Right atrium auricular region (tissue), 2 donors: ENCODE data around the gene NARF. TPM values are rescaled to one million over a fixed set of nuclear protein-coding genes. Genes with fewer than 3 reads are reported as not detected.

Source experiments
- DNase-seq: peaks from one replicate; pipeline ENCODE4 v3.0.0-alpha.2; 2019; ENCODE audit warnings: low spot score
- H3K27ac ChIP-seq, 2 donors: fragments of 200-600 bp; sonication (generic); 1 replicate in 1 of 2; 2 replicates in 1 of 2; pipeline ENCODE4 v1.5.1; 2016 to 2019
- H3K27me3 ChIP-seq, 2 donors: fragments of 200-600 bp; sonication (generic); one replicate each; pipeline versions ENCODE4 v1.5.1 to v1.6.0; 2017 to 2019
- H3K36me3 ChIP-seq: fragments of 200-600 bp; sonication (generic); one replicate; pipeline ENCODE4 v1.5.1; 2016
- H3K4me1 ChIP-seq, 2 donors: fragments of 200-600 bp; sonication (generic); one replicate each; pipeline versions ENCODE4 v1.5.1 to v1.6.0; 2017 to 2019
- H3K4me3 ChIP-seq, 2 donors: fragments of 200-600 bp; sonication (generic); 1 replicate in 1 of 2; 2 replicates in 1 of 2; pipeline ENCODE4 v1.5.1; 2017 to 2019; ENCODE audit warnings: mild to moderate bottlenecking in 1 of 2, moderate library complexity in 1 of 2
- H3K9me3 ChIP-seq, 2 donors: fragments of 200-600 bp; sonication (generic); one replicate each; pipeline ENCODE4 v1.5.1; 2019
- total RNA-seq, 2 donors: library from RNA; depleted of rRNA; stranded (reverse); fragments of >200 nt; gene quantifications; one replicate each; pipeline ENCODE4 v1.1.0, GENCODE V29; 2016
- TF ChIP-seq, protein P1 (sequence below), 2 donors: fragments of 200-600 bp; sonication (generic); IDR thresholded peaks; one replicate each; pipeline ENCODE4 v1.5.1; 2019; ENCODE audit warnings: antibody characterized with exemption in 2 of 2

Gene NARF
- total RNA-seq, 2 donors from 2014 or later, result 51.4 to 54.8 TPM

DNA sequence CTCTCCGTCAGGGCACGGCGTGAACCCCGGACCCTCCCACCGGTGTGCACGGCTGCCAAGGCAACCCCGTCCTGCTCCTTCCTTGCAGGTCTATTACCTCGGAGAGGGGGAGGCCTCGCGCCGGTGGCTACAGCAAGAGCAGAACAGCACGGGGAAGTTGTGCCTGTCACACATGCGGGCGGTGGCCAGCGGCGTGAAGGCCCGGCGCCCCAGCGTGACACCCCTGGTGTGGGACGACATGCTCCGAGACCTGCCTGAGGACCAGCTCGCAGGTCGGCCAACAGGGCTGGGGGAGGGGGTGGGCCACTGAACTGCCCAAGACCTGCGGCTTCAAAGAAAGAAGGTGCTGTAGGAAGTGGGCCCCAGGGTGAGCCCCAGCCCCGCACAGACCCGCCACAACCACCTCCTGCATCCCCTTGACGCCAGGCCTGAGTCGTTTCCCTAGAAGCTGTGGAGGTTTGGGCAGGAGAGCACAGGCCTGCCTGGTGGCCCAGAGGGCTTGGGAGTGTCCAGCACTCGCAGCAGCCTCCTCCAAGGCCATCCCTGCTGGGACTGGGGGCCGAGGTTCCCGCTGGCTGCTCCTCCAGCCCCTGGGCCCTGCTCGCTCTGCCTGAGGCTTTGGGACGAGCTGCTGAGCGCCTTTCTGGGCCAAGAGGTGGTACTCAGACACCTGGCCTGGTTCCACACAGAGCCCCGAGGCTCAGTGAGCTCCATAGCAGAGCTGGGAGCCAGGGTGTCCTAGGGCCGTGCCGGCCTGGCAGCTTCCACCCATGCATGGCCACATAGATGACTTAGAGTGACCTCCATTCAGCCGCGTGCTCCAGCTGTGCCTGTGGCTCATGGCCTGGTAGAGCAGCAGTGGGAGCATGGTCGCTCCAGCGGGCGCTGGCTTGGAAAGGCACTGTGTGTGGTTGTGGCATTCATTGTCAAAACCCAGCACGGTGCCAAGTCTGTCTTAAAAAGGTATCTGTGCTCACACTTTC lies 22.6 kb upstream of the NARF start:
- no peak overlapping the region for H3K4me3 ChIP-seq
- H3K9me3 ChIP-seq, result no peaks in the 10 kb centered on the region
- H3K27ac ChIP-seq, result no peak overlapping the region
- DNase-seq, result no peak
- TF ChIP-seq, protein P1, sequence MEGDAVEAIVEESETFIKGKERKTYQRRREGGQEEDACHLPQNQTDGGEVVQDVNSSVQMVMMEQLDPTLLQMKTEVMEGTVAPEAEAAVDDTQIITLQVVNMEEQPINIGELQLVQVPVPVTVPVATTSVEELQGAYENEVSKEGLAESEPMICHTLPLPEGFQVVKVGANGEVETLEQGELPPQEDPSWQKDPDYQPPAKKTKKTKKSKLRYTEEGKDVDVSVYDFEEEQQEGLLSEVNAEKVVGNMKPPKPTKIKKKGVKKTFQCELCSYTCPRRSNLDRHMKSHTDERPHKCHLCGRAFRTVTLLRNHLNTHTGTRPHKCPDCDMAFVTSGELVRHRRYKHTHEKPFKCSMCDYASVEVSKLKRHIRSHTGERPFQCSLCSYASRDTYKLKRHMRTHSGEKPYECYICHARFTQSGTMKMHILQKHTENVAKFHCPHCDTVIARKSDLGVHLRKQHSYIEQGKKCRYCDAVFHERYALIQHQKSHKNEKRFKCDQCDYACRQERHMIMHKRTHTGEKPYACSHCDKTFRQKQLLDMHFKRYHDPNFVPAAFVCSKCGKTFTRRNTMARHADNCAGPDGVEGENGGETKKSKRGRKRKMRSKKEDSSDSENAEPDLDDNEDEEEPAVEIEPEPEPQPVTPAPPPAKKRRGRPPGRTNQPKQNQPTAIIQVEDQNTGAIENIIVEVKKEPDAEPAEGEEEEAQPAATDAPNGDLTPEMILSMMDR (IDR thresholded peaks at IDR 0.05), result no peak
- peaks cover 0 to 2% of the 10 kb centered on the region in 2 donors for H3K4me1 ChIP-seq
- no peaks in the 10 kb centered on the region for H3K27me3 ChIP-seq
- H3K36me3 ChIP-seq, result peaks cover 7% of the 10 kb centered on the region

DNA sequence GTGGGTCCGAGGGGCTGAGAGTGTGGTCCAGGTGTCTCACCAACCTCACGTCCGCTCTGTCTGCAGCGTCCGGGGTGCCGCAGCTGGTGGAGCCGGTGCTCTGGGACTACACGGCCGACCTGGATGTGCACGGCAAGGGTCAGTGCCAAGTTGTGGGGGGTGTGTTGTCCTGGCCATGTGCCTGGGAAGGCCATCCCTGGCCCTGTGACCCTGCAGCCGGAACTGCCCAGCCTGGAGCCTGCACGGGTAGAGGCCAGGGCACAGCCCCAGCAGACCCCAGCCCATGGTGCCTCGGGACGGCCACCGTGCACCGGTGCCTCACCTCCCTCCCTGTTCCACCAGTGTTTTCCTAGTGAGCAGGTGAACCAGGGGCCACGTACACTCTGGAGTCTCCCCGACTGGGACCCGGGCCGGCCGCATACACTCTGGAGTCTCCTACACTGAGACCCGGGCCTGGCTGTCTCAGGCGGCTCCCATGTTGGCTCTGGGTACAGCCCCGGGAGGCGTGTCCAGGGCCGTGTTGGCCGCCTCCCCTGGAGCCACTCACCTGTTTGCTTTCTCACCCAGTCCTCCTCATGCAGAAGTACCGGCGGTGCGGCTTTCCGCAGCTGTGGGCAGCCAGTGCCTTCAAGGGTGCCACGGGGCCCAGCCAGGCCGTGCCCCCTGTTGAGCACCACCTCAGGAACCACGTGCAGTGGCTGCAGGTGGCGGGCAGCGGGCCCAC lies 21.8 kb upstream of the NARF start:
- H3K9me3 ChIP-seq, result no peaks in the 10 kb centered on the region
- TF ChIP-seq, protein P1 (IDR thresholded peaks at IDR 0.05), result no peak
- H3K36me3 ChIP-seq, result peaks cover 7% of the 10 kb centered on the region
- H3K4me1 ChIP-seq, result peaks cover 0 to 6% of the 10 kb centered on the region in 2 donors
- H3K27ac ChIP-seq, result no peak overlapping the region
- DNase-seq, result no peak
- no peak overlapping the region for H3K4me3 ChIP-seq
- H3K27me3 ChIP-seq, result no peaks in the 10 kb centered on the region

DNA sequence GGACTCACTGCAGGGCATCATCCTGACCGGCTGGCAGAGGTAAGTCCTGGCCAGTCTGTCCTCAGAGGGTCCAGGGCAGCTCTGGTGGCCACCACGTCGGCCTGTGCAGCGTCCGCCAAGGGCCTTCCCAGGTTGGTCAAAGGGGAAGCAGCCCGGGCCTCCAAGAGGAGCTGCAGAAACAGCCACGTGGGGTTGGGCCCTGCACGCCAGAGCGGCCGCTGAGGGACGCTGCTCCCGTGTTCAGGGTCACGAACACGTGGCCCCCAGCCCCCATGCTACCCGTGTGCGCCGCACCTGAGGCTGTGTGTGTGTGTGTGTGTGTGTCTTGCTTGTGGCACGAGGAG lies 21.2 kb upstream of the NARF start:
- no peak overlapping the region for H3K4me3 ChIP-seq
- DNase-seq, result no peak
- peaks cover 0 to 6% of the 10 kb centered on the region in 2 donors for H3K4me1 ChIP-seq
- H3K36me3 ChIP-seq, result peaks cover 7% of the 10 kb centered on the region
- H3K27ac ChIP-seq, result no peak overlapping the region
- TF ChIP-seq, protein P1 (IDR thresholded peaks at IDR 0.05), result no peak
- H3K27me3 ChIP-seq, result no peaks in the 10 kb centered on the region
- H3K9me3 ChIP-seq, result no peaks in the 10 kb centered on the region

DNA sequence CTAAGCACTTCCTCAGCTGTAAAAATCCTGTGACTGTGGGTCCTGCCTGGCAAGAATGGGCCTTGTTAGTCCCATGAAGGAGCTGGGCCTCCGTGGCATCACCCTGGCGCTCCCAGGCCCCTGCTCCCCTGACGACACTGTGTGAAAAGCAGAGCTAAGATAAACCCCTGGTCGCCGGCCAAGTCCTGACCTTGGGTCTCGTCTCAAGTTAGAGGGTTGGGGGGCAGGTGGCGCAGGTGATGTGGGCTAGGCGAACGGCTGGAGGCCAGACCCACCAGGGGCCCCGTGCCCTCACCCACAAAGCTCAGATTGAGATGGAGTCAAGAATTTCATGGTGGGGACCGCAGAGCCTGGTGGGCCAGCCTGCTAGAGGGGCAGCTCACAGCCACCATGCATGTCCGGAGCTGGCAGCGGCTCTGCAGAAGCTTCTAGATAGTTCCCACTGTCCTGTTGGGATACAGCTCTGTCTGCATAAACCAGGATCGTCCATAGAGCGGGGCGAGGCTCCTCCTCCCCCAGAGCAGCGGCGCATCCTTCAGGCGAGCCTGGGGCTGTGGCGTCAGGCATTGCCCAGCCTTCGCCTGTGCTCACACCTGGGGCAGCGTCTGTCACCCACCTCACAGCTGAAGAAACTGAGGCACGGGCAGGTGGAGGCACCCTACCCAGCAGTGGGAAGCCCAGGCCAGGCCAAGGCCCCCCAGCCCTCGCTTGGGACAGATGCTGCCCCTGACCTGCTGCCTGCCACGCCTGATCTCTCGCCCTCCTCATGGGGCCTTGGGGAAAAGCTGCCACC lies 19.9 kb upstream of the NARF start:
- Histone ChIP-seq H3K27me3 (no peaks in the 10 kb centered on the region), H3K27ac (no peak overlapping the region), H3K9me3 (no peaks in the 10 kb centered on the region), H3K36me3 (peaks cover 7% of the 10 kb centered on the region), H3K4me1 (peaks cover 0 to 6% of the 10 kb centered on the region in 2 donors), H3K4me3 (no peak overlapping the region)
- no peak for DNase-seq
- TF ChIP-seq, protein P1 (IDR thresholded peaks at IDR 0.05), result no peak

DNA sequence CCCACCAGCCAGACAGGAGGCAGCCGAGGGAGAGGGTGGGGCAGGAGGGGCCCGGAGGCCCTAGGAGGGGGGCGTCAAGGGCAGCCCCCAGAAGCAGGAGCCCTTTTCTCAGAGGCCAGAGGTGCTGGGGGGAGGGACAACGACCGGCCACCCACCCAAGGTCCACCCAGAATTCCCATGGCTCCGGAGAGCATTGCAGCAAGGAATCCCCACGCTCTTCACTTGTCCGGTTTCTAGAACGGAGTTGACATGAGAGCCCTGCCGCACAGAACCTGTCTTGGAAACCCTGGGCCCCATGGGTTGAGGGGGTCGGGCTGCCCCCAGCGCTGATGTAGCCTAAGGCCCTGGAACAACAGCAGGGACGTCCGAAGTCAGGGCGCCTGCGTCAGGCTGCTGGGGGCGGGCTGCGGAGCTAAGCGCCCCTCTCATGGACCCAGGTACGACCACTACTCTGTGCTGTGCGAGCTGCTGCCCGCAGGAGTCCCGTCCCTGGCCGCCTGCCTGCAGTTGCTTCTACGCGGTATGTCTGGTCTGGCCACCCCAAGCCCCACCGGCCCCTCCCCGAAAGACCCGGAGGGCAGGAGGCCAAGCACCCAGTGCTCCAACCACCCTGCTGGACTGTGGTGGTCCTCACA lies 19.2 kb upstream of the NARF start:
- Histone ChIP-seq H3K4me3 (no peak overlapping the region), H3K27ac (no peak overlapping the region), H3K27me3 (no peaks in the 10 kb centered on the region), H3K4me1 (peaks cover 0 to 6% of the 10 kb centered on the region in 2 donors), H3K36me3 (peaks cover 7% of the 10 kb centered on the region), H3K9me3 (no peaks in the 10 kb centered on the region)
- TF ChIP-seq, protein P1 (IDR thresholded peaks at IDR 0.05), result no peak
- no peak for DNase-seq
